HG02571 (cell line): ENCODE results near the gene PFKFB1.

ENCODE experiments used
- ATAC-seq: cut with Tn5 transposase; IDR thresholded peaks from one replicate; pipeline ENCODE4 v1.9.1; 2021; ENCODE audit warnings: mild to moderate bottlenecking, moderate library complexity; ENCODE audit not compliant: unreplicated experiment

Gene PFKFB1

DNA sequence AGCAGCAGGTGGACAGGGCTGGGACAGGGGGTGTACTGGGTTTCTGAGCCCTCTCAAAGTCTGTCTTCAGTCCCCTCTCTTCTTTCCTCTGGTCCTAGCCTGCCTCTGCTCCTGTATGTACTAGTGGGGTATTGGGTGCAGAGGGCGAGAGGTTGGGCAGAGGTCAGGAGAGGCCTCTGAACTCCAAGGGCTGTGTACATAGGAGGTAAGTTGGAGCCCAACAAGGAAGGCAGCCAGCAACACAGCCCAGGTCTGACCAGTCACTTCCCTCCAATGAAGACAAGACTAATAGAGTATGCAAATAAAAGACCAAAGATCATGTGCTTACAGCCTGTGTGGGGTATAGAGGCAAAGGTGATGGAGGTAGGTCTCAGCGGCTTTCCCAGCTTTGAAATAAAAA, at the start of gene PFKFB1:
TSS of gene PFKFB1 (minus strand) at position 90 of the 400 bp plus-strand sequence. CDS start 181 bp downstream, outside the sequence.
- ATAC-seq = no peak

- no peak for ATAC-seq
Observed at GRCh38 chrX:55041514-55041913, 47.5 kb upstream of the PFKFB1 start.

DNA sequence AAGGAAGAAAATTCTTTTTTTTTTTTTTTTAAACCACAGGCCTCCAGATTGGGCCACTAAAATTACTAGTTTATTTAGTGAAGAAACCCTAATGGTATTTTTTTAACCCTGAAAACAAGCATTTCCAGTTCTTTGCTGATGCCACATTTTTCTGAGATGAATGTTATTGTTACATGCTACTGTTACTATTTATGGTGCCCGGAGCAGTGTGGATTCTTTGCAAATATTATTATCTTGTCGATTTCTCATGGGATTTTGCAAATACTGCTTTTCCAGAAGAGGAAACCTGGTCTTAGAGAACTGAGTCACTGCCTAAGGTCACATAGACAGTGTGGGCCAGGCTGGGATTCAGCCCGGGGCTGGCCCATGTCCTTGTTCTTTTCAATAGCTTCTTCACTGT, 45.5 kb upstream of the PFKFB1 start:
- no peak for ATAC-seq

DNA sequence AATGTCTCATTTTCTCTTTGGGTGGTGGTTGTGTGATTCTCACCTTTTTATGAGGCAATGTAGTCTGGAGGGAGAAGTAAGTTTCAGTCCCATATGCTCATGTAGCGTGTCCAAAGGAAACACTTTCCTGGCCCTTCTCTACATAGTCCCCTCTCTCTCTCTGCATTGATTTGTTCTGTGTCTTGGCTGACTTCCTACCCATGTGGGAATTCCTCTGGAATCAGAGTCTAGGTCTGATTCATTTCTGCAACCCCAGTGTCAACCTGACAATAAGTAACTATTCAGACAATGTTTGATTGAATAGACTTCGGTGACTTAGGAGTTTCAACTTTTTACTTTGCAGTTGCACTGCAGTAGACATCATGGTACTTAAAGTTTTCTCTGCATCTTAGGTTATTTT, 39.4 kb upstream of the PFKFB1 start:
- no peak for ATAC-seq

DNA sequence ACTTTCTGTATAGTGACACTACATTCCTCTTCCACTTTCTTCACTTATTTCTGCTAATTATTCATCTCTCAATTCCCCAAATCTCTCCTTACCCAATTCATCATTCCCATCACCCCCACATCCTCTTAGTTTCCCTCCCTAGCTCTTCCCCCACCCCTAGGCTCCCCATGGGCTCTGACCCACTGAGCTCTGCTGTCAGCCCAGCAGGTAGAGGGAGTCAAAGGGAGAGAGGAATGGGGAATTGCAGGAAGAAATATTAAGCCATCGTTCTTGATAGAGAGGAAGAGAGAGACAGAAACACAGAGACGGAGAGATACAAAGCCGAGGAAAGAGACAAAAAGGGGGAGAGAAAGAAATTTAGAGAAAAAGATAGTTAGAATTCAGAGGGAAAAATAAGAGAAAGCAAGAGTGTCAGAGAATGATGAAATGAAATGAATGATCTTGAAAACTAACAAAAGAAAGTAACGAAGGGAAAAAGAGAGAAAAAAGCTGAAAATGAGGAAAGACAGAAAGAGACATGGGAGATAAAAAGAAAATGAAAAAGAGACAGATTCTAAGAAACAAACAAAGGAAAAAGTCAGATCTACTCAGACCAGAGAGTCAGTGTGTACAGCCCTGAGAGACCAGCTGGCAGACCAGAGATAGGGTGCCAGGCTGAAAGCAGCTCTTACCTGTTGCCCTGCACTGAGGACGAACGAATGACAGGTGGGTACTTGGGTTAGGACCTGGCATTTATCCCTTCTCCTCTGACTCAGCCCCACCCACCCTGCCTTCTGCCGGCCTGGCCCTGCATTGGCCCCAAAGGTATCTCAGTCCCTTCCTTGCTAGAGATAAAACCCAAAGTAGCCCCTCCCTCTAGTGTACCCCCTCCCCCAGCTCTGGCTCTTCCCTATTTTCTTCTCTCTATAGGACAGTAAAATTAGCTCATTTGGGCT, 36.5 kb upstream of the PFKFB1 start, which contains the start of gene ALAS2:
TSS of gene ALAS2 (minus strand) at position 707 of the 935 bp plus-strand sequence. CDS start 4,977 bp downstream, outside the sequence.
- no peak for ATAC-seq

DNA sequence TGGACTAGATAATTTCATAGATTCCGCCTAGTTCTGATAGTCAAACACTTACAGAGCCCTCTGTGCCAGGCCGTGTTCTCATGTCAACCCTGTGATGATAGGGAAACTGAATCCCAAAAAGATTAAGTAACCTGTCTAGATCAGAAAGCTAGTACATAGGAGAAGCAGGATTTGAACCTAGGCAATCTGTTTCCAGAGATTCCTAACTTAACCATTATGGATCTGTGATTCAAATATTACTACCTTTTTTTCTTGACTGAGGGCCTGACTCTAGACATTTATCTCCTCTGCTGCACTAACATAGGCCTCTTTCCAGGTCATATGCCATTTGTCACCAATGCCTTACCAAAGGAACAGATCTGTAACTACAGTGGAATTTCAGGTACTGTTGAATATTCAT, 35.3 kb upstream of the PFKFB1 start:
- no peak for ATAC-seq

- ATAC-seq = no peak
Observed at GRCh38 chrX:55028611-55029010, 34.6 kb upstream of the PFKFB1 start.

DNA sequence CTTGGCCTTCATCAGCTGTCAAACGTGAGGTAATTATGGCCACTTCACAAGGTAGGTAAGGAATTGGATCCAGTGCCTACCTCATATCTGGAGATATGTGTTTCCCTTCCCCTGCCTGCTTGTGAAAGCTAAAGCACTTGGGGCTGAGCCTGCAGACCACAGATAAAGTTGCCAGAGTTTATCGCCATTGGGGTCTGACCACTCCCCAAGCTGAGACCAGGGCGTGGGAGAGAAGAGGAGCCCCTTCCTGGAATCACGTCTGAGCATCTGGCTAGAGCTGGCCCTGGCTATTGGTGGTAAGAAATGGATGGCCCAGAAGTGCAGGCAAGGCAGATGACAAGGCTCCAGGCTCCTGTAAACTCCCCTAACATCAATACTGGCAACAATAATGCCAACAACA, 34.1 kb upstream of the PFKFB1 start:
- no peak for ATAC-seq

DNA sequence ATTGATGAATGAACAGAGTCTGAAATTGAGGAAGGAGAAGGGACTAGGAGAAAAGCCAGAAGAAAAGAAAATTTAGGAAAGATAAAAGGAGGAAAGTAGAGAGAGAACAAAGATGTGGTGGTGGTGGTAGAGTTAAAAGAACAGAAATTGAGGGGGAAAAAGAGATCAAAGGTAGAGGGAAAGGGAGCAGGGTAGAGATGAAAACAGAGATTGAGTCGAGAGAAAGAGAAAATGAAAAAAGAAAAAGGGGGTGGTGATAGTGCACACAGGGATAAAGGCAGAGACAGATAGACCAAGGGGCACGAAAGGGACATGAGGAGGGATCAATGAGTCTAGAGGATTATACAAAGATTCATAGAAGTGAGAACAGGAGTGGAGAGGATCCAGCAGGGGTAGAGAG, 32.9 kb upstream of the PFKFB1 start:
- no peak for ATAC-seq

DNA sequence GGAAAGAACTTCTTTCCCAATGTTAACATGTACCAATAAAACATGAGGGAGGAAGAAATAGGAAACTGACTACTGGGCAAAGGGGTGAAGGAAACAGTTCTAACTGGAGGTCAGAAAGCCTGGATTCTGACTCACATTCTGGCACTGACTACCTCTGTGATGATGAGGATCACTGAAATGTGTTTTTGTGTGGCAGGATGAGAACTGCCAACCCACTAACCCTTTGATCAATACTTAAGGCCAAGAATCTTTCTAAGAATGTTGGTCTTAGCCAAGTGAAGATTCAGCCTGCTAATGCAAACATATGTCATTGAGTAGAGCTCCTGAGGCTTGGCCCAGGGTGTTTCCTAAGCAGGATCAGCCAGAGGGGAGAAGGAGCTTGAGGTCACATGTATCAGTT, 32.2 kb upstream of the PFKFB1 start:
- no peak for ATAC-seq

GRCh38 chrX:55014897-55015299, 20.9 kb upstream of the PFKFB1 start:
- no peak for ATAC-seq

DNA sequence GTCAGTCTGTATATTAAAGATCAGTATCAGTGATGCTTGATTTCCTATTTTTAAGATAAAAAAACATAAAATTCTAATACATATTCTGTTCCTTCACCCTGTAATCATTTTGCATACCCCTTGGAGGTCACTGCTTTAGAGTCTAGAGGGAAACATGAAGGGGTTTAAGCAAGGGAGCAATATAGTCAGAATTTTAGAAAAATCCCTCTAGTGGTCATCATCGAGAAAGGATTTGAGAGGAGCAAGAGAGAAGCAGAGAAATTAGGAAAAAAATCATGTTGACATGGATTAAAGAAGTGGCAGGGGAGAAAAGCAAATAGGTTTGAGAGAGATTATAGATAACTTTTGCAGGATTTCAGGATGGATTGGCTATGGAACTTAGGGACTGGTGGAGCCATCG, 17.3 kb upstream of the PFKFB1 start:
- no peak for ATAC-seq

- ATAC-seq = no peak
Observed at GRCh38 chrX:55008571-55009358, 14.8 kb upstream of the PFKFB1 start.

DNA sequence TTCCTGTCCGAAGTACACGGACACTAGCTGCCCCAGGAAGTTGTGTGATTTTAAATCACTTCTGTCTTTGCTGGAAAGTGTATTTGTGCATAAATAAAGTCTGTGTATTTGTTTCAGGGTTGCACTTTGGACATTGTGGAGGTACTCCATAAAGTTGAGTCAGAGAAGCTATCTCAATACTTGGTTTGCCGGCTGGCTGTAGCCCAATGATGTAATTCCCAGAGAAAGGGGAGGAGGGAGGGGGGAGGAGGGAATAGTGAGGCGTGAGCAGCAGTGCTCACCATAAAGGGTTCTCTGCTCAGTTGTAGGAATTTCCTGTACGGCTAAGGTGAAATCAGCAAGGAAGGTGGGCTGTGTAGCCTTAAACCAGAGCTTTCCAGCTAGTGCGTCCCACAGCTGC, 13.7 kb upstream of the PFKFB1 start:
- ATAC-seq = no peak

DNA sequence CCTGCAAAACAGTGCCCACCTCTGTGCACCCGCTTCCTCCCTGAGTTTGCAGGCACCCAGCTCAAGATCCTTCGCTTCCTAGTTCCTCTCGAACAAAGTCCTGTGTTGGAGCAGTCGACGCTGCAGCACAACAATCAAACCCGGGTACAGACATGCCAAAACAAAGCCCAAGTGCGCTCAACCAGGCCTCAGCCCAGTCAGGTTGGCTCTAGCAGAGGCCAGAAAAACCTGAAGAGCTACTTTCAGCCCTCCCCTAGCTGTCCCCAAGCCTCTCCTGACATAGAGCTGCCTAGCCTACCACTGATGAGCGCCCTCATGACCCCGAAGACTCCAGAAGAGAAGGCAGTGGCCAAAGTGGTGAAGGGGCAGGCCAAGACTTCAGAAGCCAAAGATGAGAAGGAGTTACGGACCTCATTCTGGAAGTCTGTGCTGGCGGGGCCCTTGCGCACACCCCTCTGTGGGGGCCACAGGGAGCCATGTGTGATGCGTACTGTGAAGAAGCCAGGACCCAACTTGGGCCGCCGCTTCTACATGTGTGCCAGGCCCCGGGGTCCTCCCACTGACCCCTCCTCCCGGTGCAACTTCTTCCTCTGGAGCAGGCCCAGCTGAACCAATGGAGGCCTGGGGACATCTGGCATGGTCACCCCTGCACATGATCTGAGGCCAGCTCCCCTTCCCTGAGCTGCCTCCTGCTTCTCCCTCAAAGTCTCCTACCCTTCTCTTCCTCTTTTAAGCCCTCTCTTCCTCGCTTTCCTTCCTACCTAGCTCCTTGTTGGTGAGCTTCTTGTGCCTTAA, 13.0 kb upstream of the PFKFB1 start:
- no peak for ATAC-seq

DNA sequence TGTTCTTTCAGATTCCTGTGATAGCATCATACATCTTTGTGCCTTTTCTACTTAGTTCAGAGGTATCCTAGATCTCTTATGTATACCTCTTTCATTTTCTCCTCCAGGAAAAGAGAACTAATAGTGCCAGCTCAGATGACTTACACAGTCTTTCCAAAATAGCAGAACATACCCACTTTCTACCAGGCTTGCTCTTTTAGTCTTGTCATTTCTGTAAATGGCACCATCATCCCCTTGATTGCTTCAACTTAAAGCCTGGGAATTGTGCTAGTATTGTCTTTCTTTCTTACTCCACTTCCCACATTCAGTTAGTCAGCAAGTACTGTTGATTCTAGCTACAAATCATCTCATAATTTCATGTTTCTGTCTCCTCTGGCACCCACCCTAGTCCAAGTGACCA, 11.3 kb upstream of the PFKFB1 start:
- no peak for ATAC-seq

DNA sequence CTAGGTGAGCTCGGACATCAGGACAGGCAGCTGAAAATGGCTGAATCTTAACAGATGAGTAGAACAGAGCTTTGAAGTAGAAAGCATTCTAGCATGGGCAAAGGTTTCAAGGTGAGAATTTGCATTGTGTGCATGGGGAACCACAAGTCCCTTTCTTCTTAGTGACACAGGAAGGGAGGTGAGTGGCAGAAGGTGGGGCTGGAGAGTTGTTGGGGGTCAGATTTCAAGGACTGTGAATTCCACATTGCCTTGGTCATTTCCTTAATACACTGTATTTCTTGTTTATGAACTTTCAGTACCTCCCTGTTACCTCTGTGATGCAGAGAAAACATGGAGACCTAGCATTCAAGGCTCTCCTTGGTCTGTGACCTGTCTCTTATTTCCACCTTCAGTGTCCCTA, 10.2 kb upstream of the PFKFB1 start:
- ATAC-seq = no peak

GRCh38 chrX:54999717-55000598, 6.0 kb upstream of the PFKFB1 start, which contains the start of gene APEX2:
Gene APEX2 (plus strand): TSS chrX:55000363. CDS start chrX:55000423, 60 bp downstream.
- ATAC-seq = peak; percentile 93

DNA sequence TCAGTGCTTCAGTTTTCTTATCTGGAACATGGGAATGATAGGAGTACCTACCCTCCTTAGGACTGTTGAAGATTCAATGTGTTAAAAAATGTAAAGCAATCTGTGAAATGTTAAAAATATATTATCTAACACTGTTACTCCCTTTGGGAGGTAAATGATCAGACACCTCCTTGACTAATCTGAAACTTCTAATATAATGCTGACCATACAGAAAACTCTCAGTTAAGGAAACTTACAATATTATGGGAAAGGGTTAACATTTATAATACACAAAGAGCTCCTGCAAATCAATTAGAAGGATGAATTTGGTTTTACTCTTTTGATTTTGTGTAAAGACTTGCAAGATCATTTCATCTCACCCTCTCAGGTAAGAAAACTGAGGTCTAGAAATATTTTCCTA, 1.6 kb upstream of the PFKFB1 start:
- no peak for ATAC-seq
